Neural progenitor cell (in vitro differentiated cells): ENCODE results near the gene RAB35.

ENCODE experiments used
- EZH2 ChIP-seq: fragments of 200-600 bp; sonication (generic); IDR thresholded peaks from 2 replicates; pipeline ENCODE4 v1.6.1; 2017; ENCODE audit warnings: antibody characterized with exemption, mild to moderate bottlenecking, moderate library complexity
- EZH2phosphoT487 ChIP-seq: fragments of 200-600 bp; sonication (generic); IDR thresholded peaks from 2 replicates; pipeline ENCODE4 v1.6.1; 2017; ENCODE audit warnings: antibody characterized with exemption
- TF ChIP-seq, protein P1 (sequence below): fragments of 200-600 bp; sonication (generic); IDR thresholded peaks from 2 replicates; pipeline ENCODE4 v1.5.1; 2017; ENCODE audit warnings: antibody characterized with exemption, mild to moderate bottlenecking

DNA sequence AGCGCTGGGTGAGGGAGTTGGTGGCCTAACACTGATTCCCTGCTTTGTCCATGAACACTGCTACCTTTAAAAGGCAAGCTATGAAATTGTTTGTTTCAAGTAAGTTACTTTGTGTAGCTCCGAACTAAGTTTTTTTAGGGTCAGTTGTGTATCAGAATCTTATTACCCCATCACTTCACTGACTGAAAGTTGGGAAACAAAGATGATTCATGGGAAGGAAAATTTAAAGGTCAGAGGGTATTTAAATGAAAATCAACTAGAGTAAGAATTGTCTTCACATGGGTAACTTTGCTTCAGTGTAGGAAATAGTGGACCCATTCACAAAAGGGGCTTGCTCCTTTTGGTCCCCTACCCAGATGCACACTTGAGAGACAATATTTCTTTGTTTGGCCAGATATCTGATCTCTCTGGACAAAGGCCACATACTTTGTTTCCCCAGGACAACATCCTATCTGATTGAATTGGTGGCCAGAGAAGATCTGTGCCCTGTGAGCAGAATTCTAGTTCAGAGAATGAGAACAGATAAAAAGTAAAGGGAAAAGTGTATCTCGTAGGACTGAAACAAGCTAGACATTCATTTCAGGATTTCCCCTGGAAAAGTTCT, 53.5 kb downstream of the RAB35 start:
- TF ChIP-seq EZH2 = no peak
- TF ChIP-seq, protein P1, sequence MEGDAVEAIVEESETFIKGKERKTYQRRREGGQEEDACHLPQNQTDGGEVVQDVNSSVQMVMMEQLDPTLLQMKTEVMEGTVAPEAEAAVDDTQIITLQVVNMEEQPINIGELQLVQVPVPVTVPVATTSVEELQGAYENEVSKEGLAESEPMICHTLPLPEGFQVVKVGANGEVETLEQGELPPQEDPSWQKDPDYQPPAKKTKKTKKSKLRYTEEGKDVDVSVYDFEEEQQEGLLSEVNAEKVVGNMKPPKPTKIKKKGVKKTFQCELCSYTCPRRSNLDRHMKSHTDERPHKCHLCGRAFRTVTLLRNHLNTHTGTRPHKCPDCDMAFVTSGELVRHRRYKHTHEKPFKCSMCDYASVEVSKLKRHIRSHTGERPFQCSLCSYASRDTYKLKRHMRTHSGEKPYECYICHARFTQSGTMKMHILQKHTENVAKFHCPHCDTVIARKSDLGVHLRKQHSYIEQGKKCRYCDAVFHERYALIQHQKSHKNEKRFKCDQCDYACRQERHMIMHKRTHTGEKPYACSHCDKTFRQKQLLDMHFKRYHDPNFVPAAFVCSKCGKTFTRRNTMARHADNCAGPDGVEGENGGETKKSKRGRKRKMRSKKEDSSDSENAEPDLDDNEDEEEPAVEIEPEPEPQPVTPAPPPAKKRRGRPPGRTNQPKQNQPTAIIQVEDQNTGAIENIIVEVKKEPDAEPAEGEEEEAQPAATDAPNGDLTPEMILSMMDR = no peak
- no peak for TF ChIP-seq EZH2phosphoT487
